GM19463 (cell line): ENCODE results near the gene AUTS2.

Source experiments
- ATAC-seq: cut with Tn5 transposase; IDR thresholded peaks from one replicate; pipeline ENCODE4 v1.9.1; 2021; ENCODE audit warnings: mild to moderate bottlenecking, moderate library complexity; ENCODE audit not compliant: unreplicated experiment

AUTS2 gene

GRCh38 chr7:69599955-69600709, 1.9 kb downstream of the AUTS2 start:
- ATAC-seq = no peak

GRCh38 chr7:69600710-69601519, 2.6 kb downstream of the AUTS2 start:
- no peak for ATAC-seq

GRCh38 chr7:69602522-69602921, 4.2 kb downstream of the AUTS2 start:
- ATAC-seq = no peak

- no peak for ATAC-seq
These were observed 5.1 kb downstream of the AUTS2 start for GRCh38 chr7:69603351-69603750.

- ATAC-seq = peak; percentile 70
These were observed 5.7 kb downstream of the AUTS2 start for GRCh38 chr7:69603937-69604494.

GRCh38 chr7:69605070-69605469, 6.8 kb downstream of the AUTS2 start:
- ATAC-seq = no peak

- no peak for ATAC-seq
These were observed 7.3 kb downstream of the AUTS2 start for GRCh38 chr7:69605546-69605945.

- no peak for ATAC-seq
These were observed 9.8 kb downstream of the AUTS2 start for GRCh38 chr7:69608049-69608448.

- ATAC-seq = no peak
These were observed 10.6 kb downstream of the AUTS2 start for GRCh38 chr7:69608878-69609277.

GRCh38 chr7:69609541-69610373, 11.5 kb downstream of the AUTS2 start:
- ATAC-seq = no peak

- ATAC-seq = no peak
These were observed 12.3 kb downstream of the AUTS2 start for GRCh38 chr7:69610374-69611084.

- no peak for ATAC-seq
These were observed 14.7 kb downstream of the AUTS2 start for GRCh38 chr7:69612981-69613380.

GRCh38 chr7:69613846-69614245, 15.6 kb downstream of the AUTS2 start:
- ATAC-seq = no peak

GRCh38 chr7:69615685-69616084, 17.4 kb downstream of the AUTS2 start:
- ATAC-seq = no peak

GRCh38 chr7:69617364-69617763, 19.1 kb downstream of the AUTS2 start:
- no peak for ATAC-seq

- ATAC-seq = no peak
These were observed 20.8 kb downstream of the AUTS2 start for GRCh38 chr7:69619054-69619453.

- ATAC-seq = no peak
These were observed 21.4 kb downstream of the AUTS2 start for GRCh38 chr7:69619635-69620034.

GRCh38 chr7:69620063-69620462, 21.8 kb downstream of the AUTS2 start:
- ATAC-seq = no peak

- no peak for ATAC-seq
These were observed 22.4 kb downstream of the AUTS2 start for GRCh38 chr7:69620650-69621049.
